ENCODE data around the gene WT1. TPM values are rescaled to one million over a fixed set of nuclear protein-coding genes. Genes with fewer than 3 reads are reported as not detected.
A peak's percentile ranks its signal among the peaks of the same experiment; 100 is the strongest.

WT1 gene
- total and polyA plus RNA-seq, 4 donors = 0.15 to 0.87 TPM; not detected in 2

DNA sequence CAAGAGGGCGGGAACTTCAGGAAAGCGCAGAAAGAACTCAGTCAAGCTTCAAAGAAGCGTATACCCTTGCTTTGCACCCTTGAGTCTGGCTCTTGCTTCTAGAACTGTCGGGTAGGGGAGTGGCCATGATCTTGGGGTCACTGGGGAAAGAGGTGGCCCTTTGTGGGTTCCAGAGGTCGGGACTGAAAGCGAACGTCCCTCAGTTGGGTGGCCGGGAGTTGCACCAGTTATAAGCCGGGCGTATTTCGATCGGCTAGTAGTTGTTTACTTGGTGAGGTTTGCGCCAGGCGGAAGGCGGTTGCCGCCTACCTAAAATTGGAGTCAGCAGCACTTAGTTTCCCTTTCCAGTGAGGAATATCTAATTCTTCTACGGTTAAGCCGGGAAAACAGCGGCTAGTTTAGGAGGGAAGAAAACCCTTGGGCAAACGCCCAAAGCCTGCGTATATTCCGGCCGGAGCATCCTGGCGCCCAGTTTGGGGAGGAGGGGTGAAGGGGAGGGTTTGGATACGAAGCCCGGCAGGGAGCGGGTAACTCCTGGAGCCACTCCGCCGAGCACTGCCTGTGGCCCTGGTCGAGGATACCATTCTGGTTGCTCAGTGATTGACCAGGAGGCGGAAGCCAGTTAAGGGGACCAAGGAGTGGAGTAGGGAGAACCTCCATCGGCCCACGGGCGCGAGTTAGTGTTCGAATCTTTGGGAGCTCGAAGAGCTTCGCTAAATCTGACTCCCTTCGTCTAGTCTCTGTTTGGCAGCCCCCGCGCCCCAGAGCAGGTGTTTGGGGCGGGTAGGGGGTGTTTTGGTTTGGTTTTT, 807 bp upstream of the WT1 start:
- no peaks in the 10 kb centered on the region for H3K36me3 ChIP-seq (ENCODE audit: control insufficient read depth in 1 of 2, insufficient read depth in 2 of 2, low read length in 1 of 2)
- DNase-seq = no peak
- no peak overlapping the region for H3K27ac ChIP-seq (ENCODE audit: low read depth in 1 of 2, low read length in 2 of 2)
- intact Hi-C loops (cut with DNase I) = no loop called here
- H3K4me3 ChIP-seq (ENCODE audit: low read length in 2 of 2) = no peak overlapping the region
- H3K27me3 ChIP-seq (ENCODE audit: control insufficient read depth in 1 of 2, insufficient read depth in 2 of 2, low read length in 1 of 2) = no peaks in the 10 kb centered on the region
- H3K4me1 ChIP-seq (ENCODE audit: control insufficient read depth in 1 of 2, insufficient read depth in 2 of 2, low read length in 2 of 2) = no peaks in the 10 kb centered on the region
- H3K9me3 ChIP-seq (ENCODE audit: control insufficient read depth, low read length) = no peaks in the 10 kb centered on the region
- 3 to 4% methylated on average over 42 of the region's 42 CpGs for WGBS, 2 donors
- no peak for ATAC-seq (ENCODE audit: low FRiP score)

DNA sequence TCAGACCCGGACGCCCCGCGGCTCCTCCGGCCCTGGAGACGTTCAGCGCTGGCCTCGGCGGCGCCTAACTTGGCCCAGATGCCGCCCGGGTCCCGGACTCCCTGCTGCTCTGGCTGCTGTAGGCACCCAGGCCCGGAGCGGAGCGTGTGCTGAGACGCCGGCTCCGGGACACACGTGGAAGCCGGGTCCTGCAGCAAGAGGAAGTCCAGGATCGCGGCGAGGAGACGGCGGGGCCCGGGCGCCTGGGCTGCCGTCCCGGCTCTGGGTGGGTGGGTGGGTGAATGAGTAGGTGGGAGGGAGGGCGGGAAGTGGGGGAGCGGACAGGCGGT, 223 bp downstream of the WT1 start:
- DNase-seq = no peak
- WGBS, 2 donors = 0 to 2% methylated on average over 22 to 33 of the region's 33 CpGs
- no peak for ATAC-seq (ENCODE audit: low FRiP score)
- H3K27me3 ChIP-seq (ENCODE audit: control insufficient read depth in 1 of 2, insufficient read depth in 2 of 2, low read length in 1 of 2) = no peaks in the 10 kb centered on the region
- no peaks in the 10 kb centered on the region for H3K36me3 ChIP-seq (ENCODE audit: control insufficient read depth in 1 of 2, insufficient read depth in 2 of 2, low read length in 1 of 2)
- H3K9me3 ChIP-seq (ENCODE audit: control insufficient read depth, low read length) = no peaks in the 10 kb centered on the region
- H3K4me1 ChIP-seq (ENCODE audit: control insufficient read depth in 1 of 2, insufficient read depth in 2 of 2, low read length in 2 of 2) = no peaks in the 10 kb centered on the region
- H3K4me3 ChIP-seq (ENCODE audit: low read length in 2 of 2) = no peak overlapping the region
- intact Hi-C loops (cut with DNase I) = no loop called here
- H3K27ac ChIP-seq (ENCODE audit: low read depth in 1 of 2, low read length in 2 of 2) = no peak overlapping the region

DNA sequence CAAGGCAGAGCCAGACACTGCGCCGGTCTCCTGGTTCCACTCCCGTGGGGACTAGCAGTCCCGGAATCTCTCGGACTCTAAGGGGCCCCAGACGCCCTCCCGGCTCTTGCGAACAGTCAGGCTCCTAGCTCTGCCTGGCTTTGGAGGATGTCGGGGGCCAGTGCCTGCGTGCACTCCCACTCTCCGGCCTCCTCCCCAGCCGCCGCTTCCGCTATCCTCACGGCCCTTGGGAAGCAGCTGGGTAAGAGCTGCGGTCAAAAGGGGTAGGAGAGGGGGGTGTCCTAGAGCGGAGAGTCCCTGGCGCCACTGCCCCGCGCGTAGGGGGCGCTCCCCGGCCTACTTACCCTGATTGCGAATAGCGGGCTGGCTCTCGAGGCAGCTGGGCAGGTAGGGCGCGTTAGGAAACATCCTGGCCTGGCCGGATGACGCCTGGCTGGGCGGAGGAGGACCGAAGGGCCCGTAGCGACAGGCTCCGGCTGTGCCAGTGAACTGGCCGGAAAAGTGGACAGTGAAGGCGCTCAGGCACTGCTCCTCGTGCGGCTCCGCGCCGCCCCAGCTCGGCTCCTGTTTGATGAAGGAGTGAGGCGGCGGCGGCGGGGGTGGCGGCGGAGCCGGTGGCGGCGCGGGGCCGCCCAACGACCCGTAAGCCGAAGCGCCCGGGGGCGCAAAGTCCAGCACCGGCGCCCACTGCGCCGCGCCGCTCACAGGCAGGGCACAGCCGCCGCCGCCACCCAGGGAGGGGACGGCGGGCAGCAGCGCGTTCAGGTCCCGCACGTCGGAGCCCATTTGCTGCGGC, 785 bp downstream of the WT1 start:
- H3K4me1 ChIP-seq (ENCODE audit: control insufficient read depth in 1 of 2, insufficient read depth in 2 of 2, low read length in 2 of 2) = no peaks in the 10 kb centered on the region
- H3K27me3 ChIP-seq (ENCODE audit: control insufficient read depth in 1 of 2, insufficient read depth in 2 of 2, low read length in 1 of 2) = no peaks in the 10 kb centered on the region
- H3K9me3 ChIP-seq (ENCODE audit: control insufficient read depth, low read length) = no peaks in the 10 kb centered on the region
- WGBS, 2 donors = 1% methylated on average over 36 to 77 of the region's 77 CpGs
- H3K36me3 ChIP-seq (ENCODE audit: control insufficient read depth in 1 of 2, insufficient read depth in 2 of 2, low read length in 1 of 2) = no peaks in the 10 kb centered on the region
- intact Hi-C loops (cut with DNase I) = no loop called here
- no peak for ATAC-seq (ENCODE audit: low FRiP score)
- H3K4me3 ChIP-seq (ENCODE audit: low read length in 2 of 2) = no peak overlapping the region
- no peak overlapping the region for H3K27ac ChIP-seq (ENCODE audit: low read depth in 1 of 2, low read length in 2 of 2)
- DNase-seq = no peak

DNA sequence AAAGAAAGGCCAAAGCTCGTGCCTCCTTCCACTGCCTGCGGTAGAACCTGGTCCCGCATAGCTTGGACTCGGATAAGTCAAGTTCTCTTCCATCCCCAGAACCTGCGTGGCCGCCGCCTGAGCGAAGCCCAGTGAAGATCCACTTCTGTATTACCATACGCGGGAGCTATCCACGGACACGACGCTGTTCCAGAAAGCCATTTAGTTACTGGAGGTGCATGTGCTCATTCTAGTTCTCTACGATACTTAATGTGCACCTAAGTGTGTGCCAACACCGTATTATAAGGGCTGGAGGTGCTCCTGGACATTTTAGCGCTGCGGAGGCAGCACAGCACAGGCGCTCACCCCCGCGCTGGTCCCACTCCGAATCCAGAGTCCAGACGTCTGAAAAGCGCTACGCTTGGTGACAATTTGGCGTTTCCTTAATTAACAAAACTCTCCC, 1.4 kb downstream of the WT1 start:
- Histone ChIP-seq H3K4me1 (ENCODE audit: control insufficient read depth in 1 of 2, insufficient read depth in 2 of 2, low read length in 2 of 2) (no peaks in the 10 kb centered on the region), H3K9me3 (ENCODE audit: control insufficient read depth, low read length) (no peaks in the 10 kb centered on the region), H3K27me3 (ENCODE audit: control insufficient read depth in 1 of 2, insufficient read depth in 2 of 2, low read length in 1 of 2) (no peaks in the 10 kb centered on the region), H3K36me3 (ENCODE audit: control insufficient read depth in 1 of 2, insufficient read depth in 2 of 2, low read length in 1 of 2) (no peaks in the 10 kb centered on the region), H3K4me3 (ENCODE audit: low read length in 2 of 2) (no peak overlapping the region), H3K27ac (ENCODE audit: low read depth in 1 of 2, low read length in 2 of 2) (no peak overlapping the region)
- DNase-seq (no peak), ATAC-seq (ENCODE audit: low FRiP score) (no peak)
- intact Hi-C loops (cut with DNase I) = no loop called here
- WGBS, 2 donors = 5 to 7% methylated on average over 25 of the region's 25 CpGs

DNA sequence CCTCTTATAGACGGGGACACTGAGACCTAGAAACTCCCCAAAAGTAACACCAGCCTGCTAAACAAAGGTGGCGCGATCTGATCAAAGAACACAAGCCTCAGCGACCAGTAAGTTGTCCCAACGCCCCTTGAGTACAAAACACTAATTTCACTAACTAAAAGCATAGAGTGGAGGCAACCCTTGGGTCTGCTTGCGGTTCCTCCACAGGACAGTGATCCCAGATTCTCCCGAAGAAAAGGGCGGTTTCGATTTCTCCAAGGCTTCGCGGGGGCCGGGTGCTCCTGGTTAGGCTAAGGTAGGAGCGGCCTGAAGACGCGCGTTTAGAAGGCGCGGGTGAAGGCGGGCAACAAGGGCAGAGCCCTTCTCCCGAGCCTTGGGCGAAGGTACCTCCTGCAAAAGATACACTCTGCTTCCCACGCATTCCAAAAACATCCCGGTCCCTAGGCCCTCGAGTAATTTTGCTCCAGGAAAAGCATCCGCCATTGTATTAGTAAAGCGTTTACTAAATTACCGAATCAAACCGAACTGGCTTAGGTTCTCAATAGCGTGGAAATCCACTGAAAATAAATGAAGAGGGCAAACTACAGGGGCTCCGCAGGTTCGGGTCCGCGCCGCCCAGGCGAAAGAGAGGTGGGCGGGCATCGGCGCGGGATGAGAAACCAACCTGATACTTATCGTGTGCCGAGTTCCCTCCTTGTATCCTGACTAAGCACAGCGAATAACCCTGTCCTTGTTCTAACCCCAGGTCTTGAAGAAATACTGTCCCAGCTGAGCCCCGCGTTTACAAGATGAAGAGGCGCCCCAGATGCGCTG, 2.0 kb downstream of the WT1 start:
- ATAC-seq (ENCODE audit: low FRiP score) (no peak), DNase-seq (no peak)
- no peaks in the 10 kb centered on the region for H3K9me3 ChIP-seq (ENCODE audit: control insufficient read depth, low read length)
- no peak overlapping the region for H3K27ac ChIP-seq (ENCODE audit: low read depth in 1 of 2, low read length in 2 of 2)
- peaks cover 0 to 2% of the 10 kb centered on the region in 2 donors for H3K27me3 ChIP-seq (ENCODE audit: control insufficient read depth in 1 of 2, insufficient read depth in 2 of 2, low read length in 1 of 2)
- intact Hi-C loops (cut with DNase I) = no loop called here
- no peaks in the 10 kb centered on the region for H3K4me1 ChIP-seq (ENCODE audit: control insufficient read depth in 1 of 2, insufficient read depth in 2 of 2, low read length in 2 of 2)
- H3K4me3 ChIP-seq (ENCODE audit: low read length in 2 of 2) = peak overlapping the region in 1 of 2 donors; percentile 5
- H3K36me3 ChIP-seq (ENCODE audit: control insufficient read depth in 1 of 2, insufficient read depth in 2 of 2, low read length in 1 of 2) = no peaks in the 10 kb centered on the region
- 5 to 8% methylated on average over 46 of the region's 46 CpGs for whole genome bisulfite sequencing, 2 donors

DNA sequence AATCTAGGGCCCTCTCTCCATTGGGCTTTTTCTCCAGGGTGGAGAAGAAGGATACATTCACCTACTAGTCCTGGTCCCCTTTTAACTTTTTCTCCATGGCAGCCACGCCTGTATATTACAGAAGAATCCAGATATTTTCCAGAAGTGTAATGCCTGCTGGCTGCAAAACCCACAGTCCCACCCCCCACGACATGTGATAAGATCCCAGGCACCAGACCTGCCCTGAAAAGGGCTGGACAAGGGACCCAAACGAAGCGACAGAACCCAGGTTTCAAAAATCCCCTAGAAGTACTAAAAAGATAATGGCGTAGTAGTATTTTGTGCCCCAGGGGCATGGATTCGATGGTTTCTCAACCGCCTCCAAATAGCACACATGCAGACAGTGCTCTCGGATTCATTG, 2.8 kb downstream of the WT1 start:
- 22 to 44% methylated on average over 8 of the region's 8 CpGs for WGBS, 2 donors
- peaks cover 0 to 2% of the 10 kb centered on the region in 2 donors for H3K27me3 ChIP-seq (ENCODE audit: control insufficient read depth in 1 of 2, insufficient read depth in 2 of 2, low read length in 1 of 2)
- no peak overlapping the region for H3K27ac ChIP-seq (ENCODE audit: low read depth in 1 of 2, low read length in 2 of 2)
- DNase-seq (no peak), ATAC-seq (ENCODE audit: low FRiP score) (no peak)
- no peaks in the 10 kb centered on the region for H3K4me1 ChIP-seq (ENCODE audit: control insufficient read depth in 1 of 2, insufficient read depth in 2 of 2, low read length in 2 of 2)
- intact Hi-C loops (cut with DNase I) = no loop called here
- no peak overlapping the region for H3K4me3 ChIP-seq (ENCODE audit: low read length in 2 of 2)
- no peaks in the 10 kb centered on the region for H3K36me3 ChIP-seq (ENCODE audit: control insufficient read depth in 1 of 2, insufficient read depth in 2 of 2, low read length in 1 of 2)
- no peaks in the 10 kb centered on the region for H3K9me3 ChIP-seq (ENCODE audit: control insufficient read depth, low read length)

DNA sequence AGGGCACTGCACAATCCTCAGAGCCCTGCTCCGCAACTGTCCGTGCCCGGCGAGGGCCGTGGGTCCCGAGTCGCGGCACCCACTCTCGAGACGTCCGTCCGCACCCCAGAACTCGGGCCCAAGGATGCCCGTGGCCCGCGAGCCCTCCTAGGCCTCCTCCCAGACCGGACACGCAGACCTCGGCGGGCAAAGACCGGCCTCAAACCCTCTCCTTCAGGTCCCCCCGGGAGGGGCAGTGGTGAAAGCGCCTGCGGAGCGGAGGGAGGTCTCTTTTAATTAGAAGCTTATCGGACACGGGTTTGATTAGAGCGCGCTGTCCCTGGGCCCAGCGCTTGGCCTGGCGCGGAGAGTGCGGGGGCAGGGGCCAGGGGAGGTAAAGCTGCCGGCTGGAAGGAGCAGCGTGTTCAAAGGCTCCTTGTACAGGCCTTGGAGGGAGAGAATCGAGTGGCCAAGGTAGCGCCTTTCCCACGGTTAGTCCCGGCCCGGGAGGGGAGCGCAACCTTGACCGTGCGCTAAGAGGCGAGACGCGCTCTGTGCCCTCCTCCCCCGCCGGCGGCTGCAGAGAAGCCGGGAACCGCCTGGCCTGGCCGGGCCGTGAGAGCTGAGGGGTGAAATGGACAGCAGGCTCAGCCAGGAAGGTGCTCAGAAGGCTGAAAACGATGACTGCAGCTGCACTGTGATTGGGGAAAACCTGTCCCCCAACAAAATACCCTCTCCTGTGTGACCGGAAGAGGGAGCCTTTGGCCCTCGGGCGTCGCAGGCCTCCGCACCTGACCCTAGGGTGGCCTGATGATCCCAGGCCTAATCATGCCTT, 4.6 kb downstream of the WT1 start:
- intact Hi-C loops (cut with DNase I) = no loop called here
- no peak overlapping the region for H3K27ac ChIP-seq (ENCODE audit: low read depth in 1 of 2, low read length in 2 of 2)
- ATAC-seq (ENCODE audit: low FRiP score) (no peak), DNase-seq (no peak)
- no peaks in the 10 kb centered on the region for H3K4me1 ChIP-seq (ENCODE audit: control insufficient read depth in 1 of 2, insufficient read depth in 2 of 2, low read length in 2 of 2)
- 12 to 16% methylated on average over 57 to 59 of the region's 59 CpGs for WGBS, 2 donors
- peaks cover 0 to 2% of the 10 kb centered on the region in 2 donors for H3K27me3 ChIP-seq (ENCODE audit: control insufficient read depth in 1 of 2, insufficient read depth in 2 of 2, low read length in 1 of 2)
- H3K36me3 ChIP-seq (ENCODE audit: control insufficient read depth in 1 of 2, insufficient read depth in 2 of 2, low read length in 1 of 2) = no peaks in the 10 kb centered on the region
- H3K9me3 ChIP-seq (ENCODE audit: control insufficient read depth, low read length) = no peaks in the 10 kb centered on the region
- H3K4me3 ChIP-seq (ENCODE audit: low read length in 2 of 2) = no peak overlapping the region

DNA sequence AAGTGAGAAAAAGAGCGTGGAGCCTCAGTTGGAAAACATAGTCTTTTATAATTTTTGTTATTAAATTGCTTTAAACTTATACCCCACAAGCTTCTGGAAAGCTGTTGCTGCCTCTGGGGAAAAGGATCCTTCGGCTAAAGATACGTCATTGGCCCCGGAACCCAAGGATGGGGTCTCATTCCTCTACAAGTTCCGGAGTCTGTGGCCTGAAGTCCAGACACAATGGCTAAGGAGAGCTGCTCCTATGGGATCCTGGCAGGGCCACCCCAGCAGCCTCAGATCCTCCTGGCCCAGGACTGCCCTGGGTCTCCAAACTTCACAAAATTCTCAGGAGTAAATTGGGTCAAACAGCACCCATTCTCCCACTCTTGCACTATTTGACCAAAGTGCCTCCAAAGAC, 5.9 kb downstream of the WT1 start:
- H3K9me3 ChIP-seq (ENCODE audit: control insufficient read depth, low read length) = no peaks in the 10 kb centered on the region
- H3K4me1 ChIP-seq (ENCODE audit: control insufficient read depth in 1 of 2, insufficient read depth in 2 of 2, low read length in 2 of 2) = no peaks in the 10 kb centered on the region
- peaks cover 0 to 2% of the 10 kb centered on the region in 2 donors for H3K27me3 ChIP-seq (ENCODE audit: control insufficient read depth in 1 of 2, insufficient read depth in 2 of 2, low read length in 1 of 2)
- ATAC-seq (ENCODE audit: low FRiP score) (no peak), DNase-seq (no peak)
- WGBS, 2 donors = 41 to 46% methylated on average over 5 of the region's 5 CpGs
- no peak overlapping the region for H3K4me3 ChIP-seq (ENCODE audit: low read length in 2 of 2)
- H3K36me3 ChIP-seq (ENCODE audit: control insufficient read depth in 1 of 2, insufficient read depth in 2 of 2, low read length in 1 of 2) = no peaks in the 10 kb centered on the region
- intact Hi-C loops (cut with DNase I) = no loop called here
- H3K27ac ChIP-seq (ENCODE audit: low read depth in 1 of 2, low read length in 2 of 2) = no peak overlapping the region

All from aorta (tissue), 5 donors.